ENCODE data around the gene BMF. TPM values are rescaled to one million over a fixed set of nuclear protein-coding genes. Genes with fewer than 3 reads are reported as not detected.
"Not testable (repeated sequence)": the region's sequence is repeated elsewhere in the genome, so short reads cannot be mapped to it uniquely, and the experiment has no call there.

The BMF gene
- total RNA-seq, 1 donor from 2014 or later, result 23.0 TPM

DNA sequence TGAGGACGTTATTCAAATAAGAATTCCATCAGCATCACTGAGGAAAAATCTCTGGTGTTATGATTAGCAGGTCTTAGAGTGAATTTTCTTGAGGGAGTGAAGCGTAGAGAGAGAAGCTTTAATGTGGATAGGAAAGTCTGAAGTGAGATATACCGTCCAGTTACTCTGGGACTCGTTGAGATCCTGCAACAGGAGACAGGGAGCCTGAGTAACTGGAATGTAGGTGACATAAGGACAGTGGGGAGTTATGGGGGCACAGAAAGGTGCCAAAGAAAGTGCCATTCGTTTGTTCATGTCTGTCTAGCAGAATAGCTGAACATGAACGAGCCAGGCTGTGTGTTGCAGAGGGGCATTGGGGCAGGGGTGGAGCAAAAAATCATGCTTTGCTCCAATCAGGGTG is 42.8 kb upstream of the BMF start:
- H3K4me3 Mint-ChIP-seq, result no peak overlapping the region
- TF ChIP-seq, protein P1, sequence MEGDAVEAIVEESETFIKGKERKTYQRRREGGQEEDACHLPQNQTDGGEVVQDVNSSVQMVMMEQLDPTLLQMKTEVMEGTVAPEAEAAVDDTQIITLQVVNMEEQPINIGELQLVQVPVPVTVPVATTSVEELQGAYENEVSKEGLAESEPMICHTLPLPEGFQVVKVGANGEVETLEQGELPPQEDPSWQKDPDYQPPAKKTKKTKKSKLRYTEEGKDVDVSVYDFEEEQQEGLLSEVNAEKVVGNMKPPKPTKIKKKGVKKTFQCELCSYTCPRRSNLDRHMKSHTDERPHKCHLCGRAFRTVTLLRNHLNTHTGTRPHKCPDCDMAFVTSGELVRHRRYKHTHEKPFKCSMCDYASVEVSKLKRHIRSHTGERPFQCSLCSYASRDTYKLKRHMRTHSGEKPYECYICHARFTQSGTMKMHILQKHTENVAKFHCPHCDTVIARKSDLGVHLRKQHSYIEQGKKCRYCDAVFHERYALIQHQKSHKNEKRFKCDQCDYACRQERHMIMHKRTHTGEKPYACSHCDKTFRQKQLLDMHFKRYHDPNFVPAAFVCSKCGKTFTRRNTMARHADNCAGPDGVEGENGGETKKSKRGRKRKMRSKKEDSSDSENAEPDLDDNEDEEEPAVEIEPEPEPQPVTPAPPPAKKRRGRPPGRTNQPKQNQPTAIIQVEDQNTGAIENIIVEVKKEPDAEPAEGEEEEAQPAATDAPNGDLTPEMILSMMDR (conservative IDR thresholded peaks at IDR 0.05), result no peak
- no peak for DNase-seq (ENCODE audit: low read depth, low spot score)
- H3K4me1 Mint-ChIP-seq, result no peaks in the 10 kb centered on the region
- no peaks in the 10 kb centered on the region for H3K9me3 Mint-ChIP-seq
- no peaks in the 10 kb centered on the region for H3K36me3 Mint-ChIP-seq (ENCODE audit: low read depth)
- no peak overlapping the region for H3K27ac Mint-ChIP-seq (ENCODE audit: unreplicated experiment)
- no peaks in the 10 kb centered on the region for H3K27me3 Mint-ChIP-seq (ENCODE audit: low read depth)

DNA sequence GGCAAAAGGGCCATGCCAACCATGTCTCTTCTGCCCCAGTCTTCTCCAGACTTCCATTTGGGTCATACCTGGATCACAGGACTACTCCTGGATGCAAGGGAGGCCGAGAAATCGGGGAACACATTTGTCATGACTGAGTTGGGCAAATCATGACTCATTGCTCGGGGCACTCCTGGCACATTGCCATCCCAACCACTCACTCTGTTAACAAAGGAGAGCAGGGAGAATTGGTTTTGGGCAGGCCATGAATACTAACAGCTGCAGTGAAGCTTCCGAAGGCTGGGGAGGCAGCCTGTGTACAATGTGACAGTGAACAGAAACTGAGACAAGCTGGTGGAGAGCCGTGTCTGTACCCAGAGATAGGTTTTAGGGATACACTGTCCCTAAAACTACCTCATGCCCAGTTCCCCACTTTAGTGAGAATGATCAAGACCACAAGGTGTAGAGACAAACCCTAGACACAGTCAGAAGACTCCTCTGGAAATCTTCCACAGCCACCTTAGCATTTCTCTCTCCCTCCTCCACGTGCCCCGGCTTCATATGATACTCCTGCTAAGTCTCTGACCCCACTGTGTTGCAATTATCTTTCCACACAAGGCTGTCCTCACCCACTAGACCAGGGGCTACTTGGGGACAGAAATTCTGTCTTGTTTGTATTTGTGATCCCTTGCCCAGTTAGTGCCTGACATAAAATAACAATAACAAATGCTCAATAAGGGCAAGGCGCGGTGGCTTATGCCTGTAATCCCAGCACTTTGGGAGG is 41.7 kb upstream of the BMF start:
- Mint-ChIP-seq H3K9me3 (no peaks in the 10 kb centered on the region), H3K4me3 (no peak overlapping the region), H3K27me3 (ENCODE audit: low read depth) (no peaks in the 10 kb centered on the region), H3K36me3 (ENCODE audit: low read depth) (no peaks in the 10 kb centered on the region), H3K27ac (ENCODE audit: unreplicated experiment) (peak overlapping the region; percentile 48), H3K4me1 (no peaks in the 10 kb centered on the region)
- TF ChIP-seq, protein P1 (conservative IDR thresholded peaks at IDR 0.05), result no peak
- DNase-seq (ENCODE audit: low read depth, low spot score), result no peak

DNA sequence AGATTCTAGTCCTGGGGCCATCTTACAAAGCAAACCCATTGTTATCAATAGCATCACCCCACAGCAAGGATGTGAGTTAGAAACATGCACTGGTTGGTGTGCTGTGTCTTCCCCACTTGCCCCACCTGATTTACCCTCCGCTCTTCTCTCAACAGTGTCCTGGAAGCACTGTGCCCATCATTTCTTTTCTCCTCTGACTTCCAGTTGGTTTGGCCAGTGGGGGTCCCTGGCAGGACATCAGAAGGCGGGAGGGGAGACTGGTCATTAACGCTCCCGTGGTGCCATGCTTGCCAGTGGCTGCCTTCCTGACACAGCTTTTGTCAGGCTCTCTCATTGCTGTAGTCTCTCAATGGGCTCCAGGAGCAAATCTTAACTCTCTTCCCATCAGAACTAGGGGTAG is 40.7 kb upstream of the BMF start:
- Mint-ChIP-seq H3K27ac (ENCODE audit: unreplicated experiment) (no peak overlapping the region), H3K36me3 (ENCODE audit: low read depth) (no peaks in the 10 kb centered on the region), H3K27me3 (ENCODE audit: low read depth) (no peaks in the 10 kb centered on the region), H3K9me3 (no peaks in the 10 kb centered on the region), H3K4me3 (no peak overlapping the region), H3K4me1 (no peaks in the 10 kb centered on the region)
- DNase-seq (ENCODE audit: low read depth, low spot score), result no peak
- TF ChIP-seq, protein P1 (conservative IDR thresholded peaks at IDR 0.05), result no peak

- Mint-ChIP-seq H3K27me3 (ENCODE audit: low read depth) (no peaks in the 10 kb centered on the region), H3K36me3 (ENCODE audit: low read depth) (no peaks in the 10 kb centered on the region), H3K4me3 (no peak overlapping the region), H3K4me1 (no peaks in the 10 kb centered on the region), H3K9me3 (no peaks in the 10 kb centered on the region), H3K27ac (ENCODE audit: unreplicated experiment) (no peak overlapping the region)
- DNase-seq (ENCODE audit: low read depth, low spot score), result no peak
- TF ChIP-seq, protein P1 (conservative IDR thresholded peaks at IDR 0.05), result no peak
Measured at GRCh38 chr15:40146037-40146436, 37.4 kb upstream of the BMF start.

DNA sequence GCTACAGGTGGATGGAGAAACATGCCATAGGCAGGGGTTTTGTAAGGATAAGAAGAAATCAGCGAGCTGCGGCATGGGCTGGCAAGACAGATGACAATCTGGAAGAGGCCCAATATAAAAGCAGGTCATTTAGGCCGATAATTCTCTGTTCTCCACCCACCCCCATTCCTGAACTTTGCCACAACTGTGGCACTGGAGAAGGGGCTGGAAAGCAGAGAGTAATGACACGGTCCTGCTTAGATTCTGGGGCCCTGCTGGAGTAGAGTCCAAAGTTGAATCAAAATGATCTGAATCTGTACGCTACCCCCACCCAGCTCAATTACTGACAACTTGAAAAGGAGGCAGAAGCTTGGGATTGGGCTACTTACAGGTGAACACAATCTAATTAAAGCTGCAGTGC is 33.7 kb upstream of the BMF start:
- no peak for DNase-seq (ENCODE audit: low read depth, low spot score)
- no peak overlapping the region for H3K4me3 Mint-ChIP-seq
- TF ChIP-seq, protein P1 (conservative IDR thresholded peaks at IDR 0.05), result no peak
- H3K27ac Mint-ChIP-seq (ENCODE audit: unreplicated experiment), result no peak overlapping the region
- H3K27me3 Mint-ChIP-seq (ENCODE audit: low read depth), result no peaks in the 10 kb centered on the region
- H3K9me3 Mint-ChIP-seq, result no peaks in the 10 kb centered on the region
- H3K4me1 Mint-ChIP-seq, result no peaks in the 10 kb centered on the region
- no peaks in the 10 kb centered on the region for H3K36me3 Mint-ChIP-seq (ENCODE audit: low read depth)

DNA sequence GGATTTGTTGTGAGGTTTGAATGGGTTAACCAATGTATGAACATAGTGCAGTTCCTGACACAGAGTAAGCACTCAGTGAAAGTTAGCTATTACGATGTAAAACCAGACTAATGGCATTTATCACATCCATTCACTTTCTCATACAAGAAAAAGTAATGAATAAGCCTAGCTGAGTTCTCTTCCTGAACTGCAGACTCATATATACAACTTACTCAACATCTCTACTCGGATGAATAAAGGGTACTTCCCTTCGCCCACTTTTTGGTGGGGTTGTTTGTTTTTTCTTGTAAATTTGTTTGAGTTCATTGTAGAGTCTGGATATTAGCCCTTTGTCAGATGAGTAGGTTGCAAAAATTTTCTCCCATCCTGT is 29.5 kb upstream of the BMF start:
- not testable (repeated sequence) for H3K4me3 Mint-ChIP-seq

More for the DNA sequence above, 29.5 kb upstream of the BMF start:
- H3K27ac Mint-ChIP-seq (ENCODE audit: unreplicated experiment); H3K36me3 Mint-ChIP-seq (ENCODE audit: low read depth); DNase-seq (ENCODE audit: low read depth, low spot score); H3K9me3 Mint-ChIP-seq; H3K27me3 Mint-ChIP-seq (ENCODE audit: low read depth): not testable (repeated sequence)
- peaks cover 12% of the 10 kb centered on the region for H3K4me1 Mint-ChIP-seq

All from neural crest cell (in vitro differentiated cells).